GM11168 (cell line): Measurements from ENCODE around the gene FBXO46.
"Not testable (repeated sequence)": the region's sequence is repeated elsewhere in the genome, so short reads cannot be mapped to it uniquely, and the experiment has no call there.

Experiments
- in situ Hi-C: fragments of 300-500 bp; cut with MboI; formaldehyde crosslinking; loops from one replicate; pipeline ENCODE4 v1.12.0; 2022; ENCODE audit warnings: low sequenced_read_pairs; ENCODE audit not compliant: unreplicated experiment

Gene FBXO46

GRCh38 chr19:45739498-45740439 is 9.1 kb upstream of the FBXO46 start:
- in situ Hi-C loops, result no loop called here

GRCh38 chr19:45733160-45733810 is 2.6 kb upstream of the FBXO46 start, which contains the start of gene MEIOSIN:
TSS of gene MEIOSIN (plus strand) at chr19:45733439. CDS start at chr19:45735377, 1,938 bp downstream.
- in situ Hi-C loops, result no loop called here

GRCh38 chr19:45729800-45730290 is 851 bp downstream of the FBXO46 start:
- in situ Hi-C loops, result no loop called here

- in situ Hi-C loops, result not testable (repeated sequence)
Measured at GRCh38 chr19:45728683-45729082, 2.0 kb downstream of the FBXO46 start.

GRCh38 chr19:45720065-45720464 is 10.6 kb downstream of the FBXO46 start:
- in situ Hi-C loops, result not testable (repeated sequence)

- in situ Hi-C loops, result no loop called here
Measured at GRCh38 chr19:45717983-45718650, 12.6 kb downstream of the FBXO46 start.

- in situ Hi-C loops, result no loop called here
Measured at GRCh38 chr19:45717131-45717982, 13.3 kb downstream of the FBXO46 start.

- in situ Hi-C loops, result no loop called here
Measured at GRCh38 chr19:45716359-45717130, 14.2 kb downstream of the FBXO46 start.

- in situ Hi-C loops, result no loop called here
Measured at GRCh38 chr19:45715139-45715538, 15.6 kb downstream of the FBXO46 start.

- in situ Hi-C loops, result no loop called here
Measured at GRCh38 chr19:45713141-45713540, 17.6 kb downstream of the FBXO46 start.

- in situ Hi-C loops, result no loop called here
Measured at GRCh38 chr19:45712699-45713067, 18.0 kb downstream of the FBXO46 start.

- in situ Hi-C loops, result no loop called here
Measured at GRCh38 chr19:45711851-45712698, 18.6 kb downstream of the FBXO46 start.

GRCh38 chr19:45710356-45711130 is 20.2 kb downstream of the FBXO46 start:
- in situ Hi-C loops, result no loop called here

- in situ Hi-C loops, result no loop called here
Measured at GRCh38 chr19:45705710-45706415, 24.8 kb downstream of the FBXO46 start.

- in situ Hi-C loops, result no loop called here
Measured at GRCh38 chr19:45705115-45705514, 25.6 kb downstream of the FBXO46 start.

- in situ Hi-C loops, result no loop called here
Measured at GRCh38 chr19:45701676-45702075, 29.0 kb downstream of the FBXO46 start.
